HG02884 (cell line): ENCODE data around the gene MGMT.

Experiments
- ATAC-seq: cut with Tn5 transposase; IDR thresholded peaks from one replicate; pipeline ENCODE4 v1.9.1; 2021; ENCODE audit warnings: mild to moderate bottlenecking, moderate library complexity; ENCODE audit not compliant: unreplicated experiment

Gene MGMT

GRCh38 chr10:129767751-129768150 lies 300.7 kb downstream of the MGMT start:
- ATAC-seq = no peak

DNA sequence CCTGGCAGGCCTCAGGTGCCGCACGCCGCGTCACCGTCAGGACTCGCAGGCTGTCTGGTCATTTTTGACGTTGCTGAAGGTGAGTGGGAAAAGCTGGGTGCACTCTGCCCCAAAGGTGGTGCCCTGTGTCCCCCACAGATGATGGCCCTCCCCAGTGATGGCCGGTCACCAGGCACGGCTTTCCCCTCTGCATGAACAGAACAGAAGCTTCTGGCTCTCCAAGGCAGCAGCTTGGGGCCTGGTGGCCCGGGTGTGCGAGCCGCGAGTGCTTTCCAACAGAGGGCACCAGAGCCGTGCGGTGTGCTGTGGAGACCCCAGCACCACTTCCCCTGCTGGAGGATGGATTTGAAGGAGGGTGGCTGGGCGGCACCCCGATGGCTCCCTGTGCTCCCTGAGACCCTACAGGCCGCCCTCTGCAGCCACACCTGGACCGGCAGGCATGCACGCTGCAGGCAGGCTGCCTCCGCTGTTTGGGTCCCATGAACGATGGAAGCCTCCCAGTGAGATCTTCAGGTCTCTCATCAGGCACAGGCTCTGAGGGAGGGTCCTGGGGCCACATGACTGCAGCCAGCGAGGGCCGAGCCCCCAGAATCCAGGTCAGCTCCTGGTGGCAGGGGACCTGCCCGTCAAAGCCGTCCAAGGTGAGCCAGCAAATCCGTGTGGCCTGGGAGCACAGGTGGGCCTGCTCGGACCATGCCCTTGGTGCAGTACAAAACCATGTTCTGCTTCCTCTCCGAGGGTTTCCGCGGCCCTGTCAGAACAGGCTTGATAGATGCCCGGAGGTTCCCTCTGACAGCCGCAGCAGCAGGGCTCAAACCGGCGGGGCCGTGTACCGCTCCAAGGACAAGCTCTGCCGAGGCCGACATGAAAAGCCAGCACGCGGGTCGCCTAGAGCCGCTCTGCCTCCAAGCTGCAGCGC lies 301.7 kb downstream of the MGMT start:
- ATAC-seq = no peak

GRCh38 chr10:129769381-129770116 lies 302.5 kb downstream of the MGMT start:
- ATAC-seq = no peak

DNA sequence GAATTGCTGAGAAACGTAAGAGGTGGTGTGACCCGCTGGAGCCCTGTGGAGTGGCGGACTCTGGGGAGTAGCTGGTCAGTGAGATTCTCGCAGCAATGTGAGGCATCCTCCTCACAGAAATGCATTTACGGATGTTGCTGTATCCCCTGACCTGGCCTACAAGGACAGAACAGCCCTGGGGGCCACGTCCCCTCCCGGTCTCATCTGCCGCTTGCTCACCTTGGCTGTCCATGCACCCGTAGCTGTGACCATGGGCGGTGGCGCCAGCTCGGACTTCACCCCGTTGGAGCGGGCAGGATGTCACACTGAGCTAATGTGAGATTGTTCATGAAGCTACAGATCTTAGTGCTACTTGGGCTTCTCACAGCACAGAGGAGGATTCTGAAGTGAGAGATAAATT lies 303.2 kb downstream of the MGMT start:
- no peak for ATAC-seq

DNA sequence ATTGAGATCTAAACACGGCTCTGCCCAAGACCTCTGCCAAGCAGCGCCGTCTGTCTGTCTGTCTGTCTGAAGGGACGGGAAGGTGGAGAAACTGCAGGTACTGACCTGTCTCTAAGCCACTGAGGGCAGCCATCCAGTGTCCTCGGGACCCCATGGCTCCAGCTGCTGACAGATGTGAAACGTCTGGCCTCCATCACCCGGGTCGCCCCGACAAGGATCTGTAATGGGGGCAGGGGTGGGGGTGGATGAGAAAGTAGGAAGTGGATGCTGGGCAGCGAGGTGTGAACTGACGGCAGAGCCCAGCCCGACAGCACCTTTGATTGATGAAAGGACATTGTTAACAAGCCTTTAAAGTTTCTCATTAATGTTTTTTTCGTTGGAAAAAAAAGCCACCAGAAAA lies 304.0 kb downstream of the MGMT start:
- ATAC-seq = no peak

GRCh38 chr10:129771576-129771975 lies 304.5 kb downstream of the MGMT start:
- ATAC-seq = no peak

DNA sequence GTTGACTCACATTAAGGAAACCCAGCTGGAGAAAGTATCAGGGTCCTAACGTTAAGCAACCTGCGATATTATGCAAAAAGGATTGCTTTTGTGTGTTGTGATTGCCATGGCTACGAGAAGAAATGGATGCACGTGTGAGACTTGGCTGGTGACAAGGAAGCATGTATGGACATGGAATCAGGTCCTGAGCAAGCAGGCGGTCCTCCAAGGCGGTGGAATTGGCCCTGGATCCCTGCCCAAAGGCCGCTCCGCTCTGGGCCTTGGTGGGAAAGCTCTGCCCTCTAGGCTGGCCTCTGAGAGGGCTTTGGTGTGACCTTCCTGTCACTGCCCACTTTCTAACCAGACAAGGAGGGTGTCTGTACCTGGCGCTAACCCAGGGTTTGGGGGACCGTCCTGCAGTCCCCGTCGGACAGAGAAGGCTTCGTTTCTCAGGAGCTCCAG lies 305.0 kb downstream of the MGMT start:
- ATAC-seq = no peak

DNA sequence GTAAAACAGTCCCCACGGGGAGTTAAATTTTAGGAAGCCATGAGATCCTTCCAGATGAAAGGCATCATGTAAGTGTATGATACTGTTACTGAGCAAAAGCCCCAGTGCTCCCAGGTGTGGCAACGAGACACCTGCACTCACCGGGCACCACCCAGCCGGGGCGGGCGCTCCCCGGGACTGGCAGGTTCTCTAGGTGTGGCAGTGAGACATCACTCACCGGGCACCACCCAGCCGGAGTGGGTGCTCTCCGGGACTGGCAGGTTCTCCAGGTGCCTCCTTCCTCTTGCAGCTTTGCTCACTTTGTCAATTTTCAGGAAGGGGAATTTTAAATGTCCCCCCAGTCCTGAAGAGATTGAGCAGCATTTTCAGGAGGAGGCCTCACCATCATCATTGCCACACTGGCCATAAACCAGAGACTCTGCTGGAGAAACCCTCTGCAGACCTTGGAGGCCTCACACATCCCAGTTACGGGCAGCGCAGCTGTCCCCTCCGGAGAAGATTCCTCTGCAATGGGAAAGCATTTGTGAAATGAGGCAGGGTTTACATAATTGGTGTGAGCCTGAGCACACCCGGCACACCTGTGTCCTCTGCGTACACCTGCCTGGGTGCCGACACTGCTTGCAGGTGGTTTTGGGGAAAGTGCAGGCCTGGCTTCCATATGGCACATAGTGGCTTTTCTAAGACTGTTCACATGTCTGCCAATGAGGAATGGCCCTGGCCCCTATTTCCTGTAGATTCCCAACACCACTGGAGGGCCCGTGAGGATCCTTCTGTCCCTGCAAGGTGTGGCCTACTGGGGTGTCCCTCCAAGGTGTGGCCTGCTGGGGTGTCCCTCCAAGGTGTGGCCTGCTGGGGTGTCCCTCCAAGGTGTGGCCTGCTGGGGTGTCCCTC lies 305.7 kb downstream of the MGMT start:
- ATAC-seq = no peak

DNA sequence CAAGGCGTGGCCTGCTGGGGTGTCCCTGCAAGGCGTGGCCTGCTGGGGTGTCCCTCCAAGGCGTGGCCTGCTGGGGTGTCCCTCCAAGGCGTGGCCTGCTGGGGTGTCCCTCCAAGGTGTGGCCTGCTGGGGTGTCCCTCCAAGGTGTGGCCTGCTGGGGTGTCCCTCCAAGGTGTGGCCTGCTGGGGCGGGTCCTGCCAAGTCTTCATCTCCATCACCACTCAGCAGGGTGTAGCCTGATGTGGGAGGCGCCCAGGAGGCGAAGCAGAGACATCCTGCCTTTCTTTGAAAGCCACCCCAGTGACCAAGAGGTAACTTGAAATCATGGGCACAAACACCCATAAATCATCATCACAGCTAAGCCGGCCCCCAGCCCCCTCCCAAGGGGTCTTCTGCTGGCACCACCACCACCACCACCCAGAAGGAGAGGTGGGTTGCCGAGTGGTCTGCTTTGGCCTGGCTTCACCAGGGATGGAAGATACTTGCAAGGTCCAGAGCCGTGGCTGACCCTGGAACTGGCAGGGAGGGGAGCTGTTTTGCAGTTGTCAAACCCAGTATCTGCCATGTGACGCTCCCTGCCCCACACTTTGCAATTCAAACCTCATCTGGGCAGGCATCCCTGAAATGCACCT lies 306.4 kb downstream of the MGMT start:
- ATAC-seq = no peak

- no peak for ATAC-seq
Measured at GRCh38 chr10:129774082-129774735, 307.2 kb downstream of the MGMT start.

DNA sequence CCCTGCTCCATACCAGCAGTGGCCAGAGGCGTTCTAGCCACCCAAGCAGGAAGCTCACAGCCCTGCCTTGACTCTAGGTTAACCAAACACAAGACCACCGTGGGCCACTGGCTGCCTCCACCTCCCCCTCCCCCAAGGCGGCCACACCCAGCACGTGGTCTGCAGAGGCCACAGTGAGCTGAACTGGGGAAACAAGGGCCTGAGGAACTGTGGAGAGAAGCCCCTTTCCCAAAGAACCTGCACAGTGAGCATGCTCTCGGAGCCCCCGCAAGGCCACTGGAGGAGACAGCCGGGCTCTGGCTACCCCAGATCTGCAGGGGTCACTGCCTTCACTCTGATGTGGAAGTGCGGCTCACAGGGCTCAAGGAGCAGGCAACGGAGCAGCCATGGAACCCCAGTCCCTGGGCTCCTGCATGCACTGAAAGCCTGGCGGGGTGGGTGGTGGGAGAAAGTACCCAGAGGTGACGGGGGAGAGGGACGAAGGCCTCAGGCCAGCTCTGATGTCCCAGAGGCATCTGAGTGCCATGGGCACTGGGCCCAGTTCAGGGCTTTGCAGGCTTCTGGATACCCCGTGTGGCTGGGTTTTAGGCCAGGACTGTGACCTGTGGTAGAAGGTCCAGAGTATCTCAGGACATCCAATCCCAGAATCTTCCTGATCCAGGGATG lies 307.8 kb downstream of the MGMT start:
- no peak for ATAC-seq

- ATAC-seq = no peak
Measured at GRCh38 chr10:129775681-129776080, 308.6 kb downstream of the MGMT start.

- ATAC-seq = no peak
Measured at GRCh38 chr10:129777687-129778086, 310.6 kb downstream of the MGMT start.

DNA sequence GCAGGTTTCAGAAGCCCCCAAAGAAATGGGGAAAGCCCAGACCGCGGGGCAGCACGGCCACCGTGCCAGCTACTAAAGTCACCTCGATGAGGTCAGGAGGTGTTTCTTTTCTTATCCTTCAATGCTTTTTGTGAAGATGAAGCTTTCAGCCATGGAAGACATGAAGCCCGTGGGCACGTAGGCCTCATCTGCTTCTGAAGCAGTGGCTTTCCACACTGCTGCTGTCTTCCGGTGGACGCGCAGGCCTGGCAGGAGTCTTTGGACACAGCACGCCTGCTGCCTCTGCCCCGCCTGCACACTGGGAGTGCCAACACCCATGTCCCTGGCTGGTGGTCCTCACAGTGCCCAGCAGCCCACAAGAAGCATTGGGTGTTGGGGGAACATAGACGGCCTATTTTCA lies 311.5 kb downstream of the MGMT start:
- no peak for ATAC-seq

DNA sequence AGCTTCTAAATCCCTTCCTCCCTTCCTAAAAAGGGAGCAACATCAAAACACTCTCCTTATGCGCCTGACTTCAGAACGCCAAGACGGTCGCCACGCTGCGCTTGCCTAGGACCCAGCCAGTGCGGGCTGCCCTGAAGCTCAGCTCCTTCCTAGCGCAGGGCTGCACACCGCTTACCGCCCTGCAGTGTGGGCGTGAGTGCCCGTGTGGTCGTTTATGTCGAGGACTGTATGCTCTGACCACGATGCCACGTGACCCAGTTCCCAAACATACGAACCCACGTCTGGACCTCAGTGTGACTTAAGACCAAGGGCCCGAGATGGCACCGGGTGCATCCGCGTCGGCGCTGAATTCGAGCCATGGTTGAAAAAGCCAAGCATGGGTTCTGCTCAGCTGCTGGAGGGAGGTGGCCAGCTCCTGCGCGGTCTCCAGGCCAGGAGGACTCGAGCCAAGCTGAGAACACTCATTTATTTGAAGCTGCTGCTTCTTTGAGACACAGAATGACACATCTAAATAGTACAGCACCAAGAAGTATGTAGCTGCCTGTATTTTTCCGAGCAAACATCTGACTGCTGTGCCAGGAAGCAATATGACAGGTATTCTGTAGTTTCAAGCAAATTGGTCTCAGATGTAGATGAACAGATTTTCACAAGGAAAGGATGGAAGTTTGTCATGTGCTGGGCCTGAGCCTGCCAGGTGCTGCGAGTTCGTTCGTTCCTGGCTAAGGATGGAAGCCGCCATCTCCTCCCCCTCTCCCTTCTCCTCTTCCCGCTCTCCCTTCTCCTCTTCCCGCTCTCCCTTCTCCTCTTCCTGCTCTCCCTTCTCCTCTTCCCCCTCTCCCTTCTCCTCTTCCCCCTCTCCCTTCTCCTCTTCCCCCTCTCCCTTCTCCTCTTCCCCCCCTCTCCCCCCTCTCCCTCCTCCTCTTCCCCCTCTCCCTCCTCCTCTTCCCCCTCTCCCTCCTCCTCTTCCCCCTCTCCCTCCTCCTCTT lies 312.4 kb downstream of the MGMT start:
- no peak for ATAC-seq

GRCh38 chr10:129780198-129780597 lies 313.2 kb downstream of the MGMT start:
- ATAC-seq = no peak

- no peak for ATAC-seq
Measured at GRCh38 chr10:129780901-129781795, 314.1 kb downstream of the MGMT start.
